ENCODE measurements around the gene FASTK.

FASTK gene

DNA sequence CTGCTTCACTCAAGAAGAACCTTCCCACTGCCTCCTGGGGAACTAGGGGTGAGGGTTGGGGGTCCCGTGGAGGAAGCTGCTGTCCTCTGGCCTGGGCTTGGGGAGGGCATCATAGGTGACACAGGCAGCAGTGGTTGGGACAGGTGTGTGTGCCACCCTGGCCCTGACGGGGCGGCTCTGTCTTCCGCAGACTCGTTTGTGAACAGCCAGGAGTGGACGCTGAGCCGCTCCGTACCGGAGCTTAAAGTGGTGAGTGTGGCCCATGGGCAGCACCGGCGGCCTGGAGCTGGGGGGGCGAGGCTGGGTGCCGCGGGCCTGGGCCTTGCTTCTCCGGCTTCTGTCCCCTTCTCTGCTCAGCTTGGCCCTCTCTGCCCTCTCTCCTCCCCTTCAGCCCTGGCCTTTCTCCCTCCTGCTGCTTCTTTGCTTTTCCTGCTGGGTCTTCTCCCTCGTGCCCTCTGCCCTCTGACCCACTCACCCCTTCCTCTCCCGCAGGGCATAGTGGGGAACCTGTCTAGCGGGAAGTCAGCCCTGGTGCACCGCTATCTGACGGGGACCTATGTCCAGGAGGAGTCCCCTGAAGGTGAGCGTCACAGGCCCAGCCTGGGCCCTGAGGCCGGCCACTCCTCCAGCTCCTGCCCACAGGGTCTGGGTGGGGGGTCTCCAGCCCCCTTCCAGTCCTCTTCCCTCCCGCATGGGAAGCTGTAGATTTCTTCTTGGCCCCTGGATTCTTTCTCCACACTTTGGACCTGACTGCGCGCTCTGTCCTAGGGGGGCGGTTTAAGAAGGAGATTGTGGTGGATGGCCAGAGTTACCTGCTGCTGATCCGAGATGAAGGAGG lies 36.2 kb upstream of the FASTK start:
- TF ChIP-seq, protein P1, sequence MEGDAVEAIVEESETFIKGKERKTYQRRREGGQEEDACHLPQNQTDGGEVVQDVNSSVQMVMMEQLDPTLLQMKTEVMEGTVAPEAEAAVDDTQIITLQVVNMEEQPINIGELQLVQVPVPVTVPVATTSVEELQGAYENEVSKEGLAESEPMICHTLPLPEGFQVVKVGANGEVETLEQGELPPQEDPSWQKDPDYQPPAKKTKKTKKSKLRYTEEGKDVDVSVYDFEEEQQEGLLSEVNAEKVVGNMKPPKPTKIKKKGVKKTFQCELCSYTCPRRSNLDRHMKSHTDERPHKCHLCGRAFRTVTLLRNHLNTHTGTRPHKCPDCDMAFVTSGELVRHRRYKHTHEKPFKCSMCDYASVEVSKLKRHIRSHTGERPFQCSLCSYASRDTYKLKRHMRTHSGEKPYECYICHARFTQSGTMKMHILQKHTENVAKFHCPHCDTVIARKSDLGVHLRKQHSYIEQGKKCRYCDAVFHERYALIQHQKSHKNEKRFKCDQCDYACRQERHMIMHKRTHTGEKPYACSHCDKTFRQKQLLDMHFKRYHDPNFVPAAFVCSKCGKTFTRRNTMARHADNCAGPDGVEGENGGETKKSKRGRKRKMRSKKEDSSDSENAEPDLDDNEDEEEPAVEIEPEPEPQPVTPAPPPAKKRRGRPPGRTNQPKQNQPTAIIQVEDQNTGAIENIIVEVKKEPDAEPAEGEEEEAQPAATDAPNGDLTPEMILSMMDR (IDR thresholded peaks at IDR 0.05; ENCODE audit: unreplicated experiment in 3 of 3) = no peak
- Mint-ChIP-seq H3K9me3 (no peaks in the 10 kb centered on the region), H3K4me3 (peak overlapping the region in 2 of 3 experiments; percentile 72 to 81), H3K36me3 (ENCODE audit: low read depth) (peaks cover 32% of the 10 kb centered on the region), H3K27ac (no peak overlapping the region), H3K4me1 (peaks cover 18% of the 10 kb centered on the region), H3K27me3 (ENCODE audit: low read depth) (peaks cover 13% of the 10 kb centered on the region)

DNA sequence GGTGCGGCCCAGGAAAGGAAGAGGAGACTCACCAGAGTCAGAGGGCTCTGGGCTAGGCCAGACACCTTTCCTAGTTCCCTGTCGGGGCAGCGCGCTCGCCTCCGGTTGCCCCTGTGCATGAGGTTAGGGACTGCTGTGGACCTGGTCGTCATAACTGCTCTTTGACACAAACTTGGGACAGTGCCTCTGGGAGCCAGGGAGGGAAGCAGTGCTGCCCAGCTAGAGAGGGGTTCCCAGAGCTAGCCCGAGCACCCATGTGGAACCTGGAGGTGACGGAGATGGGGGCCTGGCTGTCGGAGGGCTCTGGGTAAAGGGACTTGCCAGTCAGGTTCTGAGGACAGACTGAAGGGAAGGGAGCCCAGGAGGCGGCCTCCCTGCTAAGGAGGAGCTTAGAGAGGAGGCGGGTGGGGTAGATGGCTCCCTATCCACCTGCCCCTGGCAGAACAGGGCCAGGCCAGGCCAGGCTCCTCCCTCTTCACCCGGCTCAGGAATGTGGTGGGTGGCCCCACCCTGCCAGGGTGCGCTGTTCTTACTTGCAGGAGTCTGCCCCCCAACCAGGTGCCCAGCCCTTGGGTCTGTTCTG lies 35.3 kb upstream of the FASTK start:
- peak overlapping the region in 1 of 3 experiments; percentile 54 for H3K27ac Mint-ChIP-seq
- TF ChIP-seq, protein P1 (IDR thresholded peaks at IDR 0.05; ENCODE audit: unreplicated experiment in 3 of 3) = no peak
- peaks cover 18% of the 10 kb centered on the region for H3K4me1 Mint-ChIP-seq
- H3K9me3 Mint-ChIP-seq = no peaks in the 10 kb centered on the region
- peaks cover 13% of the 10 kb centered on the region for H3K27me3 Mint-ChIP-seq (ENCODE audit: low read depth)
- peaks cover 23% of the 10 kb centered on the region for H3K36me3 Mint-ChIP-seq (ENCODE audit: low read depth)
- H3K4me3 Mint-ChIP-seq = peak overlapping the region; percentile 72 to 81 (median 72)

DNA sequence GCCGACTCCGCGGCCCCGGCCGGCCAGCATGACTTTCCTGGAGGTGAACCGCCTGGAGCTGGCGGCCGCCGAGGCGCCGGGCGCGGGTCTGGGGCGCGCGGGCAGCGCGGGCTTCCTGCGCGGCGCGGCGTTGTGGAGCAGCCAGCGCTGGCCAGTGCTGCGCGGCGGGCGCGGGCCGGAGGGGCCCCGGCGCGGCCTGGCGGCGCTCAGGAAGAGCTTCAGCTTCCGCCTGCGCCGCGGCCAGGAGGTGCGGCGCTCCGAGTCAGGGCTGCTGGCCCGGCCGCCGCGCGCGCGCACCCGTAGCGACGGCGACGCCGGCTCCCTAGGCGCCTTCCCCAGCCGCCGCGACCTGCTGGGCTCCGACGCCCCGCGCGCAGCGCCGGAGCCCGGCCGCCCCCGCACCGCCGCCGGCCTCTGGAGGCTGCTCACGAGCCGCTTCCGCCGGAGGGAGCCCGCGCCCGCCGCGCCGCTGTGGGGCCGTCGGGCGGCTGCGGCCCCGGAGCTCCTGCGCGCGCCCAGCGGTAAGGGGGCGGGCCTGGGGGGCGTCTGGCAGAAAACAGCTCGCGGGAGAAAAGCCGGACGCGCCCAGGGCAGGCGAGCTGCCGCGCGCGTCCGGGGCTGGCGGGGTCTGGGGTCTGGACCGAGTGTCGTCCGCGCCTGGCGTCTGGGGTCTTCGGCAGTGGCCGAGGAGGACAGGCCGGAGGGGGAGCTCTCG lies 34.7 kb upstream of the FASTK start:
- peaks cover 13% of the 10 kb centered on the region for H3K27me3 Mint-ChIP-seq (ENCODE audit: low read depth)
- peaks cover 17% of the 10 kb centered on the region for H3K36me3 Mint-ChIP-seq (ENCODE audit: low read depth)
- peaks cover 24% of the 10 kb centered on the region for H3K4me1 Mint-ChIP-seq
- peak overlapping the region in 1 of 3 experiments; percentile 54 for H3K27ac Mint-ChIP-seq
- H3K4me3 Mint-ChIP-seq = peak overlapping the region; percentile 72 to 81 (median 72)
- TF ChIP-seq, protein P1 (IDR thresholded peaks at IDR 0.05; ENCODE audit: unreplicated experiment in 3 of 3) = no peak
- H3K9me3 Mint-ChIP-seq = no peaks in the 10 kb centered on the region

DNA sequence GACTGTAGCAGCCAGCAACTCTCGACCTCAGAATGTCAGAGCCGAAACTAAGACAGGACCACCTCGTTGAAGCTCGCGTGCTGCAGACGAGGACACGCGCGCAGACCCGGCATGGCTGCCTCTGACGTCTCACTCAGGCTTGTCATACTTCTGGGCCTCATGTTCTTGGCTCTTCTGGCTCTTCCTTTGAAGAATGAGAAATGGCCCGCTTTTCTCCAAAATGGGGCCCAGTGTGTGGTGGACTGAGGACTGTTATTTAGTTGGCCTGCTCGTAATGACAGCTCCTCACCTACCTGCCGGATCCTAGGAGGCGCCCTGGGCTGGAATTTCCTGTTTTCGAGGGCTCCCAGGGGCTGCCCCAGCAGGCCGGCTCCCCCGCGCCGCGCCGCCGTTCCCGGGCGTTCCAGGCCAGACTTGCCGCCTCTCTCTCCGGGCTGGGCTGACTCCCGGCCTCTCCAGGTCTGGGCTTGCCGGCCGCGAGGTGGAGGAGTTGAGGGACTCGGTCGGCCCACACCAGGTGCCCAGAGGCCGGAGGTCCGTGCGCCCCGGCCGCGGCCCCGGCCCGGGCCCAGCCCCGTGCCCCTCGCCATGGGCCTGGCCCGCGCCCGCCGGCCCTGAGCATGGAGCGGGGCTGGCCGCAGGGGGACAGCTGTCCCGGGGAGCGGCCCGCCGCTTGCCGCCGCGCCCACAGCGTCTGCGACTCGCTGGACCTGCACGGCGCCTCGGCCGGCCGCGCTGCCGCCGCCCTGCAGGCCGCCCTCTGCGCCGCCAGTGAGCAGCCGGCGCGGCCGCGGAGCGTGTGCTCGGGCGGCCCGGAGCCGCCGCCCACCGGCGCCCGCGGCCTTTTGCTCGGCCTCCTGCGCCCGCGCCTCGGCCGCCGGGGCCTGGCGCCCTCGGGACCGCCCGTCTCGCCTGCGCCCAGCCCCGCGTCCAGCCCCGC lies 33.8 kb upstream of the FASTK start:
- H3K27me3 Mint-ChIP-seq (ENCODE audit: low read depth) = peaks cover 12% of the 10 kb centered on the region
- peaks cover 26% of the 10 kb centered on the region for H3K4me1 Mint-ChIP-seq
- TF ChIP-seq, protein P1 (IDR thresholded peaks at IDR 0.05; ENCODE audit: unreplicated experiment in 3 of 3) = no peak
- no peaks in the 10 kb centered on the region for H3K9me3 Mint-ChIP-seq
- H3K4me3 Mint-ChIP-seq = peak overlapping the region; percentile 75 to 80 (median 79)
- H3K27ac Mint-ChIP-seq = peak overlapping the region in 2 of 3 experiments; percentile 33 to 71
- H3K36me3 Mint-ChIP-seq (ENCODE audit: low read depth) = peaks cover 10% of the 10 kb centered on the region

DNA sequence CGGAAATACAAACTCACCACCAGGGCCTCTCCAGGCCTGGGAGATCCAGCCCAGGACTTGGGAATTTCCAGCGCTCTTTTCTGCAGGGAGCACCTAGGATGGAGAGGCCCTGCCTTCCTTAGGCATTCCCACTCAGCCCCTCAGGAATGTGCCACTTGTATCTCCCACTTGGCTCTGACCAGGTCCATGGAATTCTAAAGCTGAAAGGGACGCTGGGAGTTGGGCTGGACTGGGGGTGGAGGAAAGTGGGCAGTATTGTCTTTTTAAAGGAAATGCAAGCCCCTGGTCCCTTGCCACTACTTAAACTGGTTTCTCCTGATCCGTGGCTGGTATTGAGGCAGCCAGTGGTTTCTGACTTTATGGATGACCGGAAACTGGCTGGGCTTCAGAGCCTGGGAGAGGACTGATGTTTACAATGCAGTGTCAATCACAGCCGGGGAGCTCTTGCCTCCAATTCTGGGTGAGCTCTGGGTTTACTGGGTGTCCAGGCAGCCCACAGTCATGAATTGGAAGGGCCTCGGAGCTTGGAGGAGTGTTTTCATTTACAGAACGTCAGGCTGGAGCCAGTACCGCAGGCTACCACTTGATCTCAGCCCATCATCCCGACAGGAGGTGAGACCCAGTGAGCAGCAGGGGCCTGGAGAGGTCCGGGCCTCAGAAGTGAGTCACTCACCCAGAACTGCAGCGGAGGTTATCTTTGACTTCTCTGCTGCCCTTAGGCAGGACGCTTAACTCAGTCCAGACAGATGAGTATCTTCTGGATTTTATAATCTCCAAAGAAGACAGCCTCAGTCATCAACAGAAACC lies 32.9 kb upstream of the FASTK start:
- TF ChIP-seq, protein P1 (IDR thresholded peaks at IDR 0.05; ENCODE audit: unreplicated experiment in 3 of 3) = no peak
- Mint-ChIP-seq H3K9me3 (no peaks in the 10 kb centered on the region), H3K27me3 (ENCODE audit: low read depth) (peaks cover 10% of the 10 kb centered on the region), H3K4me3 (peak overlapping the region; percentile 75 to 80 (median 79)), H3K27ac (peak overlapping the region; percentile 71 to 88 (median 78)), H3K4me1 (peaks cover 23% of the 10 kb centered on the region), H3K36me3 (ENCODE audit: low read depth) (peaks cover 2% of the 10 kb centered on the region)

Data from nephron (organoid).